ENCODE data around the gene MMP17.

DNA sequence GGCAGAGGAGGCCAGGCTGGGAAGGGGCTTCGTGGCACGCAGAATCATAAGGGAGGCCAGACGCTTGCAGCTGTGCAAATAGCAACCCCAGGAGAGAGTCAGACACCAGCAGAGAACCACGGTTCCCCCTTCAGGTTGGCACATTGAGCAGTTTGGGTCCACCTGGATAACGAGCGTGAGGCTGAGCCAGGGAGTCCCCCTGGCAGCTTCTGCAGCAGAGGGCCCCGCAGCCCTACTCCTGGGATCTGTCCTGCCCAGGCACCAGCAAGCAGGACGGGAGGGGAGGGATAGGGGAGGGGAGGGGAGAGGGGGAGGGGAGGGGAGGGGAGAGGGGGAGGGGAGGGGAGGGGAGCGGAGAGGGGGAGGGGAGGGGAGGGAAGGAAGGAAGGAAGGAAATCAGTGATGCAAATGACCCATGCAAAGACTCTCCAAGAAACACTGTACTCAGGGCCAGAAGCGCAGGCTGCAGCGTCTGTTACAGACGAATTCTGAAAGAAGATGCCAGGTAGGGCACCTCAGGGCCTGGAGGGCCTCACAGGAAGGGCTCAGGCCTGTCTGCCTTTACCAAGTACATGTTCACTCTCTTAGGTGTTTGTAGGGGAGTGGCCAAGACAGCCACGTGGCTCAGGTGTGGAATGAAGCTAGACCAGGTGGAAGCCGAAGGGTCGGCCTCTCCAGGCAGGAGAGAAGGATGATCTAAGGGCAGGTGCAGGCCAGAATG is 32.3 kb upstream of the MMP17 start:
- TF ChIP-seq EP300 (IDR thresholded peaks at IDR 0.05; ENCODE audit: borderline replicate concordance in 1 of 2, low read depth in 1 of 2, low read length in 1 of 2) (no peak), TCF12 (IDR thresholded peaks at IDR 0.05) (no peak), POLR2AphosphoS5 (IDR thresholded peaks at IDR 0.05; ENCODE audit: low read depth, low read length) (no peak), CHD2 (IDR thresholded peaks at IDR 0.05; ENCODE audit: low read length, partially characterized antibody) (no peak), TEAD4 (IDR thresholded peaks at IDR 0.05; ENCODE audit: borderline replicate concordance, insufficient read depth) (no peak)
- TF ChIP-seq, protein P1, sequence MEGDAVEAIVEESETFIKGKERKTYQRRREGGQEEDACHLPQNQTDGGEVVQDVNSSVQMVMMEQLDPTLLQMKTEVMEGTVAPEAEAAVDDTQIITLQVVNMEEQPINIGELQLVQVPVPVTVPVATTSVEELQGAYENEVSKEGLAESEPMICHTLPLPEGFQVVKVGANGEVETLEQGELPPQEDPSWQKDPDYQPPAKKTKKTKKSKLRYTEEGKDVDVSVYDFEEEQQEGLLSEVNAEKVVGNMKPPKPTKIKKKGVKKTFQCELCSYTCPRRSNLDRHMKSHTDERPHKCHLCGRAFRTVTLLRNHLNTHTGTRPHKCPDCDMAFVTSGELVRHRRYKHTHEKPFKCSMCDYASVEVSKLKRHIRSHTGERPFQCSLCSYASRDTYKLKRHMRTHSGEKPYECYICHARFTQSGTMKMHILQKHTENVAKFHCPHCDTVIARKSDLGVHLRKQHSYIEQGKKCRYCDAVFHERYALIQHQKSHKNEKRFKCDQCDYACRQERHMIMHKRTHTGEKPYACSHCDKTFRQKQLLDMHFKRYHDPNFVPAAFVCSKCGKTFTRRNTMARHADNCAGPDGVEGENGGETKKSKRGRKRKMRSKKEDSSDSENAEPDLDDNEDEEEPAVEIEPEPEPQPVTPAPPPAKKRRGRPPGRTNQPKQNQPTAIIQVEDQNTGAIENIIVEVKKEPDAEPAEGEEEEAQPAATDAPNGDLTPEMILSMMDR (IDR thresholded peaks at IDR 0.05), result no peak
- TF ChIP-seq, protein P2, sequence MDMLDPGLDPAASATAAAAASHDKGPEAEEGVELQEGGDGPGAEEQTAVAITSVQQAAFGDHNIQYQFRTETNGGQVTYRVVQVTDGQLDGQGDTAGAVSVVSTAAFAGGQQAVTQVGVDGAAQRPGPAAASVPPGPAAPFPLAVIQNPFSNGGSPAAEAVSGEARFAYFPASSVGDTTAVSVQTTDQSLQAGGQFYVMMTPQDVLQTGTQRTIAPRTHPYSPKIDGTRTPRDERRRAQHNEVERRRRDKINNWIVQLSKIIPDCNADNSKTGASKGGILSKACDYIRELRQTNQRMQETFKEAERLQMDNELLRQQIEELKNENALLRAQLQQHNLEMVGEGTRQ (IDR thresholded peaks at IDR 0.05; ENCODE audit: borderline replicate concordance, low read depth, low read length), result no peak
